Measurements from ENCODE around the gene CCDC169. TPM values are rescaled to one million over a fixed set of nuclear protein-coding genes. Genes with fewer than 3 reads are reported as not detected.
"Not testable (repeated sequence)": the region's sequence is repeated elsewhere in the genome, so short reads cannot be mapped to it uniquely, and the experiment has no call there.

The CCDC169 gene
- total and polyA plus RNA-seq, 2 donors (not counting 1 experiment from before 2014, with no cell fraction given), result 0.07 TPM; not detected in 1

GRCh38 chr13:36328821-36329220 is 31.2 kb upstream of the CCDC169 start:
- Histone ChIP-seq H2AFZ (ENCODE audit: insufficient read depth, low read depth, low read length, poor library complexity, severe bottlenecking) (no peak overlapping the region), H3K4me1 (ENCODE audit: control insufficient read depth in 2 of 2, insufficient read depth in 2 of 2, low read length in 2 of 2) (no peaks in the 10 kb centered on the region), H3K79me2 (ENCODE audit: control insufficient read depth, insufficient read depth, low read length) (no peaks in the 10 kb centered on the region), H4K20me1 (ENCODE audit: control insufficient read depth, insufficient read depth, low read length, poor library complexity, severe bottlenecking) (peaks cover 7% of the 10 kb centered on the region), H3K9ac (ENCODE audit: low read length) (no peak overlapping the region), H3K27me3 (replicated peaks in 1 of 4; ENCODE audit: control extremely low read depth in 1 of 4, control insufficient read depth in 3 of 4, insufficient read depth in 4 of 4, low read length in 3 of 4) (no peaks in the 10 kb centered on the region), H3K4me2 (replicated peaks; ENCODE audit: low read depth, low read length, poor library complexity, severe bottlenecking) (no peak overlapping the region), H3K27ac (ENCODE audit: low read length in 2 of 2) (no peak overlapping the region), H3K4me3 (ENCODE audit: control extremely low read depth in 1 of 5, extremely low read depth in 1 of 5, insufficient read depth in 1 of 5, low read depth in 2 of 5, low read length in 4 of 5) (no peak overlapping the region), H3K9me3 (ENCODE audit: control extremely low read depth in 1 of 3, control insufficient read depth in 2 of 3, insufficient read depth in 1 of 3, low read length in 2 of 3) (no peaks in the 10 kb centered on the region), H3K36me3 (replicated peaks in 1 of 2; ENCODE audit: control extremely low read depth in 1 of 2, control insufficient read depth in 1 of 2, extremely low read depth in 1 of 2, insufficient read depth in 2 of 2, low read length in 1 of 2) (peaks cover 0 to 15% of the 10 kb centered on the region in 2 experiments)
- Mint-ChIP-seq H3K4me3 (no peak overlapping the region), H3K9me3 (ENCODE audit: insufficient read depth) (no peaks in the 10 kb centered on the region), H3K4me1 (no peaks in the 10 kb centered on the region), H3K27ac (no peak overlapping the region), H3K27me3 (no peaks in the 10 kb centered on the region)
- intact Hi-C loops (cut with micrococcal nuclease), result no loop called here
- ChIA-PET POLR2A (no interaction called here), CTCF (no interaction called here)
- WGBS (ENCODE audit: insufficient coverage), result 63% methylated on average over 2 of the region's 2 CpGs
- TF ChIP-seq EZH2 (IDR thresholded peaks at IDR 0.05; ENCODE audit: borderline replicate concordance, insufficient read depth, low read depth, low read length, poor library complexity, severe bottlenecking) (no peak), CTCF (IDR thresholded peaks at IDR 0.05) (no peak)
- DNase-seq (no peak), ATAC-seq (ENCODE audit: low read depth) (no peak)

GRCh38 chr13:36325912-36326311 is 28.3 kb upstream of the CCDC169 start:
- no peak overlapping the region for H3K4me2 ChIP-seq (replicated peaks; ENCODE audit: low read depth, low read length, poor library complexity, severe bottlenecking)
- intact Hi-C loops (cut with micrococcal nuclease), result no loop called here
- H3K9ac ChIP-seq (ENCODE audit: low read length), result no peak overlapping the region
- no peak for ATAC-seq (ENCODE audit: low read depth)
- no peak for DNase-seq
- H3K4me3 ChIP-seq (ENCODE audit: control extremely low read depth in 1 of 5, extremely low read depth in 1 of 5, insufficient read depth in 1 of 5, low read depth in 2 of 5, low read length in 4 of 5), result no peak overlapping the region
- POLR2A ChIA-PET, result no interaction called here
- TF ChIP-seq CTCF (IDR thresholded peaks at IDR 0.05), result no peak
- no peak for TF ChIP-seq EZH2 (IDR thresholded peaks at IDR 0.05; ENCODE audit: borderline replicate concordance, insufficient read depth, low read depth, low read length, poor library complexity, severe bottlenecking)
- Mint-ChIP-seq H3K27me3 (no peaks in the 10 kb centered on the region), H3K4me1 (no peaks in the 10 kb centered on the region), H3K27ac (no peak overlapping the region), H3K4me3 (no peak overlapping the region), H3K9me3 (ENCODE audit: insufficient read depth) (no peaks in the 10 kb centered on the region)
- H3K79me2 ChIP-seq (ENCODE audit: control insufficient read depth, insufficient read depth, low read length), result no peaks in the 10 kb centered on the region
- no peaks in the 10 kb centered on the region for H3K27me3 ChIP-seq (replicated peaks in 1 of 4; ENCODE audit: control extremely low read depth in 1 of 4, control insufficient read depth in 3 of 4, insufficient read depth in 4 of 4, low read length in 3 of 4)
- WGBS (ENCODE audit: insufficient coverage), result no CpG with 5 or more reads among the region's 1 CpG
- peaks cover 0 to 24% of the 10 kb centered on the region in 2 experiments for H3K36me3 ChIP-seq (replicated peaks in 1 of 2; ENCODE audit: control extremely low read depth in 1 of 2, control insufficient read depth in 1 of 2, extremely low read depth in 1 of 2, insufficient read depth in 2 of 2, low read length in 1 of 2)
- H3K4me1 ChIP-seq (ENCODE audit: control insufficient read depth in 2 of 2, insufficient read depth in 2 of 2, low read length in 2 of 2), result no peaks in the 10 kb centered on the region
- H3K9me3 ChIP-seq (ENCODE audit: control extremely low read depth in 1 of 3, control insufficient read depth in 2 of 3, insufficient read depth in 1 of 3, low read length in 2 of 3), result no peaks in the 10 kb centered on the region
- no peak overlapping the region for H2AFZ ChIP-seq (ENCODE audit: insufficient read depth, low read depth, low read length, poor library complexity, severe bottlenecking)
- CTCF ChIA-PET, result no interaction called here
- H4K20me1 ChIP-seq (ENCODE audit: control insufficient read depth, insufficient read depth, low read length, poor library complexity, severe bottlenecking), result no peaks in the 10 kb centered on the region
- no peak overlapping the region for H3K27ac ChIP-seq (ENCODE audit: low read length in 2 of 2)

- intact Hi-C loops (cut with micrococcal nuclease); H3K4me2 ChIP-seq (replicated peaks; ENCODE audit: low read depth, low read length, poor library complexity, severe bottlenecking); CTCF ChIA-PET; H3K4me3 Mint-ChIP-seq; H3K4me1 ChIP-seq (ENCODE audit: control insufficient read depth in 2 of 2, insufficient read depth in 2 of 2, low read length in 2 of 2); H3K27me3 Mint-ChIP-seq; H3K9me3 ChIP-seq (ENCODE audit: control extremely low read depth in 1 of 3, control insufficient read depth in 2 of 3, insufficient read depth in 1 of 3, low read length in 2 of 3); H3K27ac ChIP-seq (ENCODE audit: low read length in 2 of 2); H3K79me2 ChIP-seq (ENCODE audit: control insufficient read depth, insufficient read depth, low read length); DNase-seq; POLR2A ChIA-PET; H3K27me3 ChIP-seq (replicated peaks in 1 of 4; ENCODE audit: control extremely low read depth in 1 of 4, control insufficient read depth in 3 of 4, insufficient read depth in 4 of 4, low read length in 3 of 4); H3K27ac Mint-ChIP-seq; H4K20me1 ChIP-seq (ENCODE audit: control insufficient read depth, insufficient read depth, low read length, poor library complexity, severe bottlenecking); ATAC-seq (ENCODE audit: low read depth); H3K9ac ChIP-seq (ENCODE audit: low read length); H2AFZ ChIP-seq (ENCODE audit: insufficient read depth, low read depth, low read length, poor library complexity, severe bottlenecking); H3K9me3 Mint-ChIP-seq (ENCODE audit: insufficient read depth); H3K4me3 ChIP-seq (ENCODE audit: control extremely low read depth in 1 of 5, extremely low read depth in 1 of 5, insufficient read depth in 1 of 5, low read depth in 2 of 5, low read length in 4 of 5); H3K4me1 Mint-ChIP-seq: not testable (repeated sequence)
- H3K36me3 ChIP-seq (replicated peaks in 1 of 2; ENCODE audit: control extremely low read depth in 1 of 2, control insufficient read depth in 1 of 2, extremely low read depth in 1 of 2, insufficient read depth in 2 of 2, low read length in 1 of 2), result peaks cover 0 to 20% of the 10 kb centered on the region in 2 experiments
- WGBS (ENCODE audit: insufficient coverage), result 100% methylated on average over 2 of the region's 5 CpGs
These were observed 27.3 kb upstream of the CCDC169 start for GRCh38 chr13:36324881-36325280.

All from B cell (primary cell).